BLaER1 treated with 17β-estradiol and CSF1 and Interleukin-3, amounts not matched to agents 10 nM and 100 nM (cell line): ENCODE results near the gene TOR1AIP1.

Experiments used
- H3K27ac ChIP-seq, 11 experiments: shearing (Covaris generic); formaldehyde crosslinking; 2 replicates each; pipeline ENCODE4 v1.8.1; 2022
- H3K27me3 ChIP-seq, 11 experiments: shearing (Covaris generic); formaldehyde crosslinking; 2 replicates each; pipeline ENCODE4 v1.8.1; 2022
- H3K36me3 ChIP-seq, 11 experiments: shearing (Covaris generic); formaldehyde crosslinking; 2 replicates each; pipeline ENCODE4 v1.8.1; 2022
- H3K4me1 ChIP-seq, 10 experiments: shearing (Covaris generic); formaldehyde crosslinking; 2 replicates each; pipeline ENCODE4 v1.8.1; 2022
- H3K4me2 ChIP-seq, 11 experiments: shearing (Covaris generic); formaldehyde crosslinking; 2 replicates each; pipeline ENCODE4 v1.8.1; 2022
- H3K4me3 ChIP-seq, 10 experiments: shearing (Covaris generic); formaldehyde crosslinking; 2 replicates each; pipeline ENCODE4 v1.8.1; 2022
- H3K9ac ChIP-seq, 11 experiments: shearing (Covaris generic); formaldehyde crosslinking; 2 replicates each; pipeline ENCODE4 v1.8.1; 2022
- H3K9me3 ChIP-seq, 11 experiments: shearing (Covaris generic); formaldehyde crosslinking; replicated peaks in 1 of 11; 2 replicates each; pipeline ENCODE4 v1.8.1; 2022
- H4K20me1 ChIP-seq, 11 experiments: shearing (Covaris generic); formaldehyde crosslinking; 2 replicates each; pipeline ENCODE4 v1.8.1; 2022
- Cebpa-rat ChIP-seq, 11 experiments: shearing (Covaris generic); IDR thresholded peaks; 2 replicates each; pipeline ENCODE4 v1.8.1; 2022

The TOR1AIP1 gene

DNA sequence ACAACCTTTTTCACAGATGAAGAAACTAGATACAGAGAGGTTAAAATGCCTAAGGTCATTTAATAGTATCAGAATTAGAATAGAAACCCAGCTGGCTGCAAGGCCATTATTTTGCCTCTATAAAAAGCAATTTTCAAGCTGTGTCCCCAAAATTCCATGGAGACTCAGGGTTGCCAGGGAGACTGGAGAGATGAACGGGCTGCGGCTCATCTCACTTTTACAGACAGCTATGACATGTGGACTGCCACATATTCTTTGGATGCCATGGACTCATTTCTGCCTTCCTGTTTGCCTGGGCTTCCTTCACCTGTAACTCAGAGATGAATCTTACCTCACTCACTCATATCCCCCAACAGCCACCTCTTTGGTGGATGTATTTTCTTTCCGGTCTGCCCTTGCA, 21.4 kb upstream of the TOR1AIP1 start:
- no peak overlapping the region for H3K4me2 ChIP-seq
- no peaks in the 10 kb centered on the region for H3K27me3 ChIP-seq
- TF ChIP-seq Cebpa-rat (IDR thresholded peaks at IDR 0.05): no peak
- H3K27ac ChIP-seq: no peak overlapping the region
- no peak overlapping the region for H3K4me3 ChIP-seq
- H3K9ac ChIP-seq: no peak overlapping the region
- H3K36me3 ChIP-seq: peaks cover 75 to 99% (median 94%) of the 10 kb centered on the region in 11 experiments
- peaks cover 0 to 90% (median 31%) of the 10 kb centered on the region in 11 experiments; a peak in 13 of 22 replicates for H4K20me1 ChIP-seq
- H3K4me1 ChIP-seq: peaks cover 0 to 20% (median 0%) of the 10 kb centered on the region in 10 experiments; a peak in 6 of 20 replicates
- H3K9me3 ChIP-seq: no peaks in the 10 kb centered on the region

DNA sequence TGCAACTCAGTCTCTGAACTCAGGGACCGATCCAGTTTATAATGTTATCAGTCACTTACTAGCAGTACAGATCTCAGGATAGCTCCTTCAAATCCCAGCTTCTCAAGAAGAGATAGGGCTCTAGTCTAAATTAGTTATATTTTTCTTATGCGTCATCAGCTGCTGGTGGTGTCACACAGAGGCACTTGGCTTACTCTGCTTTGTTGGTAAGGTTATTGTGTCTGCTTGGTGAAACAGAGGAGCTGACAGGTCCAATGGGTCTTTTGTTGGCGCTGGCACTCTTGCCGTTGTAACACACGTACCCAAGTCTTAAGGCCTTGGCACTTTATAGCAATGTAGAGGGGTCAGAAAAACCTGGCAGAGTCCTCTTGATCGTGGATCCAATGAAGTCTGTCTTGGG, 16.7 kb upstream of the TOR1AIP1 start:
- H3K4me2 ChIP-seq: no peak overlapping the region
- H3K27ac ChIP-seq: no peak overlapping the region
- no peaks in the 10 kb centered on the region for H3K27me3 ChIP-seq
- no peak overlapping the region for H3K9ac ChIP-seq
- H3K9me3 ChIP-seq: no peaks in the 10 kb centered on the region
- peaks cover 0 to 5% (median 0%) of the 10 kb centered on the region in 10 experiments; a peak in 1 of 20 replicates for H3K4me1 ChIP-seq
- TF ChIP-seq Cebpa-rat (IDR thresholded peaks at IDR 0.05): no peak
- peaks cover 20 to 98% (median 64%) of the 10 kb centered on the region in 11 experiments; a peak in 19 of 22 replicates for H4K20me1 ChIP-seq
- no peak overlapping the region for H3K4me3 ChIP-seq
- peaks cover 91 to 100% (median 94%) of the 10 kb centered on the region in 11 experiments for H3K36me3 ChIP-seq

DNA sequence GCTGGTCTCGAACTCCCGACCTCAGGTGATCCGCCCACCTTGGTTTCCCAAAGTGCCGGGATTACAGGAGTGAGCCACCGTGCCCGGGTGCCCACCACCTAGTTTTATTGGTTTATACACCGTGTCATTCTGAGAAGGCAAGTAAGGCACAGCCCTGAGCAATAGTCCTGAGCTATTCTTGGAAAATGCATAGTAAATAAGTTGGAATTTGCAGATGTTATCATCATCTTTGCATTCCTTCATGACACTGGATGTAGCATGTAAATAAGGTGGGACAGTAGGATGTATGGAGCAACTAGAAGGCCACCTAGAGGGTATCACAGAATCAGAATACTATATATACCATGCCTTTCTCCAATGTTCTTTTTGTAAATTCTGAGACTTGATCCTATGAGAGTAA, 15.5 kb upstream of the TOR1AIP1 start:
- peaks cover 85 to 99% (median 92%) of the 10 kb centered on the region in 11 experiments for H3K36me3 ChIP-seq
- no peak for TF ChIP-seq Cebpa-rat (IDR thresholded peaks at IDR 0.05)
- H3K27ac ChIP-seq: no peak overlapping the region
- no peak overlapping the region for H3K4me3 ChIP-seq
- H3K4me2 ChIP-seq: no peak overlapping the region
- no peaks in the 10 kb centered on the region for H3K9me3 ChIP-seq
- H3K9ac ChIP-seq: no peak overlapping the region
- H4K20me1 ChIP-seq: peaks cover 20 to 98% (median 71%) of the 10 kb centered on the region in 11 experiments; a peak in 19 of 22 replicates
- H3K27me3 ChIP-seq: no peaks in the 10 kb centered on the region
- H3K4me1 ChIP-seq: peaks cover 0 to 10% (median 0%) of the 10 kb centered on the region in 10 experiments; a peak in 6 of 20 replicates

- H3K4me2 ChIP-seq: no peak overlapping the region
- peaks cover 81 to 99% (median 89%) of the 10 kb centered on the region in 11 experiments for H3K36me3 ChIP-seq
- peaks cover 20 to 99% (median 79%) of the 10 kb centered on the region in 11 experiments; a peak in 19 of 22 replicates for H4K20me1 ChIP-seq
These were observed 14.4 kb upstream of the TOR1AIP1 start for GRCh38 chr1:179867493-179868330.

DNA sequence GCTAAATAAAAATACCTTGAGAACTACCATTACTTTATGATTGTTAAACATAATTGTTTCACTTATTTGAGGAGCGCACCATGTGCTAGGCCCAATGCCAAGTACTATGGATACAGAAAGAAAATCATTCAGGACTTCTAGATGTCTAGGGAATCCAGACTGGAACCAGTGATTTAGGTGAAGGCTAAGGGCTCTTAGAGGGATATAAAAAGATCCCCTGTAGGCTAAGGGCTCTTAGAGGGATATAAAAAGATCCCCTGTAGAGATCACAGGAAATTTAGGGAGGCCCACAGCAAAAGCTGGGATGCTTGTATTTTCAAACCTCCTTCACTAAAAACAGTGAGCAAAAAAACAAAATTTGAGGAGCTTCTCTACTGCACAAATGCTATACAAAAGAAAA, 11.2 kb upstream of the TOR1AIP1 start:
- H3K9me3 ChIP-seq: no peaks in the 10 kb centered on the region
- H4K20me1 ChIP-seq: peaks cover 30 to 100% (median 95%) of the 10 kb centered on the region in 11 experiments; a peak in 20 of 22 replicates
- TF ChIP-seq Cebpa-rat (IDR thresholded peaks at IDR 0.05): no peak
- peaks cover 68 to 98% (median 89%) of the 10 kb centered on the region in 11 experiments for H3K36me3 ChIP-seq
- H3K9ac ChIP-seq: no peak overlapping the region
- no peak overlapping the region; a peak in 1 of 22 replicates for H3K4me2 ChIP-seq
- H3K27me3 ChIP-seq: no peaks in the 10 kb centered on the region
- H3K4me3 ChIP-seq: no peak overlapping the region
- peaks cover 17 to 52% (median 40%) of the 10 kb centered on the region in 10 experiments for H3K4me1 ChIP-seq
- no peak overlapping the region for H3K27ac ChIP-seq

More at GRCh38 chr1:179867493-179868330, 14.4 kb upstream of the TOR1AIP1 start:
- Histone ChIP-seq H3K27me3 (no peaks in the 10 kb centered on the region), H3K9me3 (no peaks in the 10 kb centered on the region), H3K27ac (no peak overlapping the region), H3K9ac (no peak overlapping the region), H3K4me3 (no peak overlapping the region), H3K4me1 (peaks cover 3 to 21% (median 10%) of the 10 kb centered on the region in 10 experiments; a peak in 17 of 20 replicates)
- no peak for TF ChIP-seq Cebpa-rat (IDR thresholded peaks at IDR 0.05)

- H3K4me3 ChIP-seq: no peak overlapping the region
- no peaks in the 10 kb centered on the region for H3K9me3 ChIP-seq
- no peak overlapping the region for H3K9ac ChIP-seq
- no peaks in the 10 kb centered on the region for H3K27me3 ChIP-seq
- H3K4me1 ChIP-seq: peaks cover 22 to 58% (median 48%) of the 10 kb centered on the region in 10 experiments
- H3K4me2 ChIP-seq: peak overlapping the region in 10 of 11 experiments; percentile 5 to 93 (median 30); a peak in 13 of 22 replicates
- H3K36me3 ChIP-seq: peaks cover 57 to 89% (median 78%) of the 10 kb centered on the region in 11 experiments
- H4K20me1 ChIP-seq: peaks cover 33 to 98% (median 93%) of the 10 kb centered on the region in 11 experiments; a peak in 20 of 22 replicates
- no peak for TF ChIP-seq Cebpa-rat (IDR thresholded peaks at IDR 0.05)
- H3K27ac ChIP-seq: no peak overlapping the region
These were observed 10.1 kb upstream of the TOR1AIP1 start for GRCh38 chr1:179871940-179872339.

DNA sequence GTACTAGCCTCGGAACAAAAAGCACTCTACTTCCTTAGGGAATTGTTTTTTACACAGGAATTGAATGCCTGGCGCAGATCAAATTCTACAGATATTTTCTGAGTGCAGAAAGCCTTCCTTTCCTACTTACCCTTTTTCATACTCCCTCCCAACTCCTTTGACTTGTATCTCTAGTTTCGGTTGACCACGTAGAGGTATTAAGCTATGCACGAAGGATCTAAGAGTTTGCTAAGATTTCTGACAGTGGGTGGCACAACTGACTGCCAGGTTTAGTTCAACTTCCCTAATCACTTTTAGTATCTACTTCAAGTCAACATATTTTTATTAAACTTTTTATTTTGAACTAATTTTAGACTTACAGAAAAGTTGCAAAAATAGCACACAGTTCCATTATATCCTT, 9.5 kb upstream of the TOR1AIP1 start:
- Histone ChIP-seq H3K27ac (no peak overlapping the region), H3K4me2 (peak overlapping the region in 10 of 11 experiments; percentile 5 to 93 (median 30); a peak in 17 of 22 replicates), H3K4me3 (no peak overlapping the region), H3K36me3 (peaks cover 51 to 83% (median 72%) of the 10 kb centered on the region in 11 experiments), H3K9me3 (no peaks in the 10 kb centered on the region), H3K9ac (no peak overlapping the region; a peak in 1 of 22 replicates), H3K27me3 (no peaks in the 10 kb centered on the region), H4K20me1 (peaks cover 32 to 96% (median 88%) of the 10 kb centered on the region in 11 experiments; a peak in 20 of 22 replicates), H3K4me1 (peaks cover 22 to 58% (median 49%) of the 10 kb centered on the region in 10 experiments)
- no peak for TF ChIP-seq Cebpa-rat (IDR thresholded peaks at IDR 0.05)

DNA sequence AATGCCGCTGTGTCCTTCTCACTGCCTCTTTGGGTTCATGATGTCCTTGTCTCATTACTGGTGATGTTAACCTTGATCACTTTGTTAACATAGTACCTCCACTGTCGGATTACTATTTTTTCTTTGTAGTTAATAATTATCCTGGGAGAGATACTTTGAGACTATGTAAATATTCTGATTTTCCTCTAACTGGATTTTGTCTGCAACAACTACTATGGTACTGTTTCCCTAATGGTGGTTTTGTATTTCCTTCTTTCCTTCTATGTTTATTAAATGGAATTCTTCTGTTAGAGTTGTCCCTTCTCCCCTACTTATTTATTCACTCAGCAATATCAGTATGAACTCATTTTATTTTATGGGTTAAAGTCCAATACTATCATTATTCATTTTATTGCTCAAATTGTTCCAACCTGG, 8.6 kb upstream of the TOR1AIP1 start:
- Histone ChIP-seq H4K20me1 (peaks cover 23 to 88% (median 80%) of the 10 kb centered on the region in 11 experiments; a peak in 19 of 22 replicates), H3K4me1 (peaks cover 25 to 64% (median 52%) of the 10 kb centered on the region in 10 experiments)

More for the DNA sequence above, 8.6 kb upstream of the TOR1AIP1 start:
- TF ChIP-seq Cebpa-rat (IDR thresholded peaks at IDR 0.05): no peak
- Histone ChIP-seq H3K27ac (no peak overlapping the region), H3K4me2 (peak overlapping the region in 10 of 11 experiments; percentile 5 to 93 (median 32); a peak in 16 of 22 replicates), H3K36me3 (peaks cover 42 to 74% (median 63%) of the 10 kb centered on the region in 11 experiments), H3K27me3 (no peaks in the 10 kb centered on the region), H3K9ac (no peak overlapping the region), H3K4me3 (no peak overlapping the region), H3K9me3 (no peaks in the 10 kb centered on the region)
